Brain microvascular endothelial cell (primary cell): ENCODE measurements around the gene OBI1.
"Not testable (repeated sequence)": the region's sequence is repeated elsewhere in the genome, so short reads cannot be mapped to it uniquely, and the experiment has no call there.

Source experiments
- DNase-seq: peaks from one replicate; pipeline ENCODE4 v3.0.0-alpha.2; 2020
- H3K27ac ChIP-seq: fragments of 250-450 bp; sonication (Bioruptor Pico); 2 replicates; pipeline ENCODE4 v1.5.1; 2020; ENCODE audit warnings: mild to moderate bottlenecking, moderate library complexity
- H3K27me3 ChIP-seq: fragments of 250-450 bp; sonication (Bioruptor Pico); replicated peaks from 2 replicates; pipeline ENCODE4 v1.5.1; 2020; ENCODE audit warnings: mild to moderate bottlenecking
- H3K36me3 ChIP-seq: fragments of 250-450 bp; sonication (Bioruptor Pico); replicated peaks from 2 replicates; pipeline ENCODE4 v1.5.1; 2020; ENCODE audit warnings: mild to moderate bottlenecking
- H3K4me3 ChIP-seq: 2 replicates; pipeline ENCODE4 v1.5.1; 2011; ENCODE audit warnings: low read depth, mild to moderate bottlenecking, control low read depth, low read length, moderate library complexity
- in situ Hi-C: cut with HindIII; loops from 2 replicates; pipeline ENCODE4 v1.10.0; 2017; ENCODE audit warnings: low sequenced_read_pairs, low pct_ligation_motif_present
- TF ChIP-seq, protein P1 (sequence below): IDR thresholded peaks from 2 replicates; pipeline ENCODE4 v1.5.1; 2011; ENCODE audit warnings: low read depth, mild to moderate bottlenecking, moderate library complexity, low read length, control low read depth, inconsistent platforms; ENCODE audit errors: missing control alignments

Gene OBI1

DNA sequence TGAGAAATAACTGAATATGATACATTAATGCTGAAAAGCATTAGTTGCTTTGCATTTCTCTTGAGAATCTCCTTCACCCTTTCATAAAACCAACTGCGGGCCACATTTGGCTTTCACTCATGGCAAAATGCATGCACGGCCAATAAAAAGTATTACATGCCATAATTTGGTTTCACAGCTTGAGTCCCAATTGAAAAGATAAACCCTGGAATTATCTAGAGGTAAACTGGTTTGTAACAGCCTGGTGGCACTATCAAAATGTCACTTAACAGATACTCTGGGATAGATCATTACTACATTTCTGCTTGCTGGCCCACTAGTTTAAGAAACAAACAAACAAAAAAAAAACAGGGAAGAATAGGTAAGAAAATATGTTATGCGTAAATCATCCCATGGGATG is 3.9 kb downstream of the OBI1 start:
- no peaks in the 10 kb centered on the region for H3K27me3 ChIP-seq
- no peak overlapping the region for H3K4me3 ChIP-seq
- TF ChIP-seq, protein P1, sequence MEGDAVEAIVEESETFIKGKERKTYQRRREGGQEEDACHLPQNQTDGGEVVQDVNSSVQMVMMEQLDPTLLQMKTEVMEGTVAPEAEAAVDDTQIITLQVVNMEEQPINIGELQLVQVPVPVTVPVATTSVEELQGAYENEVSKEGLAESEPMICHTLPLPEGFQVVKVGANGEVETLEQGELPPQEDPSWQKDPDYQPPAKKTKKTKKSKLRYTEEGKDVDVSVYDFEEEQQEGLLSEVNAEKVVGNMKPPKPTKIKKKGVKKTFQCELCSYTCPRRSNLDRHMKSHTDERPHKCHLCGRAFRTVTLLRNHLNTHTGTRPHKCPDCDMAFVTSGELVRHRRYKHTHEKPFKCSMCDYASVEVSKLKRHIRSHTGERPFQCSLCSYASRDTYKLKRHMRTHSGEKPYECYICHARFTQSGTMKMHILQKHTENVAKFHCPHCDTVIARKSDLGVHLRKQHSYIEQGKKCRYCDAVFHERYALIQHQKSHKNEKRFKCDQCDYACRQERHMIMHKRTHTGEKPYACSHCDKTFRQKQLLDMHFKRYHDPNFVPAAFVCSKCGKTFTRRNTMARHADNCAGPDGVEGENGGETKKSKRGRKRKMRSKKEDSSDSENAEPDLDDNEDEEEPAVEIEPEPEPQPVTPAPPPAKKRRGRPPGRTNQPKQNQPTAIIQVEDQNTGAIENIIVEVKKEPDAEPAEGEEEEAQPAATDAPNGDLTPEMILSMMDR, result no peak
- no peak for DNase-seq
- no peaks in the 10 kb centered on the region for H3K36me3 ChIP-seq
- in situ Hi-C loops, result no loop called here
- no peak overlapping the region for H3K27ac ChIP-seq

DNA sequence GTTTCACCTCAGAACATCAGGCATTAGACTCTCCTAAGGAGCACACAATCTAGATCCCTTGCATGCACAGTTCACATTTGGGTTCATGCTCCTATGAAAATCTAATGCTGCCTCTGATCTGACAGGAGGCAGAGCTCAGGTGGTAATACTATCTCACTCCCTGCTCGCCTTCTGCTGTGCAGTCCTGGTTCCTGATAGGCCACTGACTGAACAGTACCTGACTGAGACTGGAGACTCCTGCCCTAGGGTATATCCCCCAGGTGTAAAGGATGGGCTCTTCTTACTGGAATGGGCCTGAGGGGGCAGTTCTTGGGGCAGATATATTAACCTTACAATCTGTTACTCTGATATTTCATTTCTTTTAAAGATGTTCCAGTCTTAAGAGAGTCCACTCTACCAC is 6.3 kb downstream of the OBI1 start:
- Histone ChIP-seq H3K27me3 (no peaks in the 10 kb centered on the region), H3K4me3 (no peak overlapping the region), H3K27ac (no peak overlapping the region), H3K36me3 (no peaks in the 10 kb centered on the region)
- in situ Hi-C loops, result no loop called here
- DNase-seq, result no peak
- TF ChIP-seq, protein P1, result no peak

DNA sequence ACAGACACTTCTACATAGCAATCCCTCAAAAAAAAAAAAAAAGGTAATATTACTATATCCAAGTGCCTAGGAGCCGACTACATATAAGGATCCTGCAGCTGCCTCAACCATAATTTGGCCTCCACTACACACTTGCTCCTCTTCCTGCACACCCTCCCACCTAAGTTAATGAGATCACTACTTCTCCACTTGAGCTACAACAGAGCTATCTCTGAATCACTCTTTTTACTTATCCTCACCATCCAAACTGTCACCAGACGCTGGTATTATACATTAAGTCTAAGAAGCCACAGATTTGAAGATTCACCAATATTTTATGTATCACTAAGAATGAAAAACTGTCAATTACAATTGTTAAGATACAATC is 8.3 kb downstream of the OBI1 start:
- H3K4me3 ChIP-seq, result no peak overlapping the region

DNA sequence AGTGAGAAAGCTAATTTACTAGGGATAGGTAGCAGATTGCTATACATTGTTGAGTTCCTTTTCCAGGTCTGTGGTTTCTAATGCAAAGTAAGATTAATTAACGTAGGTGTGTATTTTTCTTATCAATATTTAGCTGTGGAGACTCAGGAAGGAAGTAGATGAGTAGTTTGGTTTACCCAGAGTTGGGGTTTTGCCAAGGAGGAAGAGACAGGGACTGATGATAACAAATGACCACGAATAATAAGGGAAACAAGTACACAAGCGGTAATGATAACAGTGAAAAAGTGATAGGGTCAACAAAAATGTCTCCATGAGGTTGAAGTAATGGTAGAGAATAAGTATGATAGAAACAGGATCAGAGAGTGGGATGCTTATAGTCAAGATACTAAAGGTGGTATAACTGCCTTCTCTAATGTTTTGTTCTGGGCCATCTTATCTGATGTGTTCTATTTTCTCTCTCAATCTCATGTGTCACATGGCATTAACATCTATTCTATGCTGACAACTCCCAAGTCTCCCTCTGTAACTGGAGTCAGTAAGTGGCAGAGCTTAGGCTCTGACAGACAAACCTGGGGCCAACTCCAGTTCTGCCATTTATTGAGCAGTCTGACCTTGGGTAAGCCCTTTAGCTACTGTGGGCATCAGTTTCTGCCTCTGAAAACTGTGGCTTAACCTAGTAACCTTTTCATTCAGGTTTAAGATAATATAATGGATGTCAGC is 8.8 kb downstream of the OBI1 start:
- in situ Hi-C loops, result no loop called here
- Histone ChIP-seq H3K36me3 (no peaks in the 10 kb centered on the region), H3K27me3 (no peaks in the 10 kb centered on the region), H3K4me3 (no peak overlapping the region), H3K27ac (no peak overlapping the region)
- TF ChIP-seq, protein P1, result no peak
- no peak for DNase-seq

More for the DNA sequence above, 8.3 kb downstream of the OBI1 start:
- H3K36me3 ChIP-seq, result no peaks in the 10 kb centered on the region
- H3K27me3 ChIP-seq, result no peaks in the 10 kb centered on the region
- no peak for DNase-seq
- TF ChIP-seq, protein P1, result no peak
- in situ Hi-C loops, result no loop called here
- no peak overlapping the region for H3K27ac ChIP-seq

DNA sequence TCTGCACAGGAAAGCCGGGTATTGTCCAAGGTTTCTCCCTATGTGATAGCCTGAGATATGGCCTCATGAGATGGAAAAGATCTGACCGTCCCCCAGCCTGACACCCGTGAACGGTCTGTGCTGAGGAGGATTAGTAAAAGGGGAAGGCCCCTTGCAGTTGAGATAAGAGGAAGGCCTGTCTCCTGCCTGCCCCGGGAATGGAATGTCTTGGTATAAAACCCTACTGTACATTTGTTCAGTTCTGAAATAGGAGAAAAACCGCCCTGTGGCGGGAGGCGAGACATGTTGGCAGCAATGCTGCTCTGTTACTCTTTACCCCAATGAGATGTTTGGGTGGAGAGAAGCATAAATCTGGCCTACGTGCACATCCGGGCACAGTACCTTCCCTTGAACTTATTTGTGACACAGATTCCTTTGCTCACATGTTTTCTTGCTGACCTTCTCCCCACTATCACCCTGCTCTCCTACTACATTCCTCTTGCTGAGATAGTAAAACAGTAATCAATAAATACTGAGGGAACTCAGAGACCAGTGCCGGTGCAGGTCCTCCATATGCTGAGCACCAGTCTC is 11.8 kb downstream of the OBI1 start:
- DNase-seq, H3K27ac ChIP-seq, H3K4me3 ChIP-seq, H3K27me3 ChIP-seq, in situ Hi-C loops, H3K36me3 ChIP-seq: not testable (repeated sequence)

DNA sequence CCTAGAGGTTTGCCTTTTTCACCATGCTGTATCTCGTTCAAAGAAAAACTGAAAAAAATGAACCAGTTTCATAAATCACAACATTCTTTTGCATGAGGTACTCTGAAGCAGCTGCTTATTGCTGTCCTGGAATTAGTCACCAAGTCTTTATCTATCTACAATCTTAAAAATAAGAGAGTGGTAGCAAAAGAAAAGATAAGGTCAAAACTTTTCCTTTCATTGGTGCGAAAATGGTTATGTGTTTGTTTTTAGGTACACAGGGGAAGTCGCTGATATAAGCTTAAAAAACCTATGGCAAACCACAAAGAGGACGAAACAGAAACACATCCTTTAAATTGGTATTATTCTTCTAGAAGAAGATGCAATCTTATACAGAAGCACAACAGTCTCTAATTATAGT is 20.7 kb downstream of the OBI1 start:
- Histone ChIP-seq H3K27me3 (no peaks in the 10 kb centered on the region), H3K27ac (no peak overlapping the region), H3K4me3 (no peak overlapping the region), H3K36me3 (no peaks in the 10 kb centered on the region)
- in situ Hi-C loops, result no loop called here
- TF ChIP-seq, protein P1, result no peak
- DNase-seq, result no peak
